NCI-H2171 (cell line): Measurements from ENCODE around the gene TMCC3.
"Not testable (repeated sequence)": the region's sequence is repeated elsewhere in the genome, so short reads cannot be mapped to it uniquely, and the experiment has no call there.

ENCODE experiments used
- DNase-seq: peaks from one replicate; lab custom pipeline; 2025; lab: John Stamatoyannopoulos, UW

TMCC3 gene

DNA sequence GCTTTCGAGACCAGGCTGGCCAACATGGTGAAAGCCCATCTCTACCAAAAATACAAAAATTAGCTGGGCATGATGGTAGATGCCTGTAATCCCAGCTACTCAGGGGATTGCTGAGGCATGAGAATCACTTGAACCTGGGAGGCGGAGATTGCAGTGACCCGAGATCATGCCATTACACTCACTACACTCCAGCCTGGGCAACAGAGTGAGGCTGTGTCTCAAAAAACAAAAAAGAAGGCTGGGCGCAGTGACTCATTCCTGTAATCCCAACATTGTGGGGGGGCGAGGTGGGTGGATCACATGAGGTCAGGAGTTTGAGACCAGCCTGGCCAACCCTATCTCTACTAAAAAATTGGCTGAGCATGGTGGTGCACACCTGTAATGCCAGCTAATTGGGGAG is 49.0 kb downstream of the TMCC3 start:
- not testable (repeated sequence) for DNase-seq

- no peak for DNase-seq
Observed at GRCh38 chr12:94599189-94599588, 51.2 kb downstream of the TMCC3 start.

DNA sequence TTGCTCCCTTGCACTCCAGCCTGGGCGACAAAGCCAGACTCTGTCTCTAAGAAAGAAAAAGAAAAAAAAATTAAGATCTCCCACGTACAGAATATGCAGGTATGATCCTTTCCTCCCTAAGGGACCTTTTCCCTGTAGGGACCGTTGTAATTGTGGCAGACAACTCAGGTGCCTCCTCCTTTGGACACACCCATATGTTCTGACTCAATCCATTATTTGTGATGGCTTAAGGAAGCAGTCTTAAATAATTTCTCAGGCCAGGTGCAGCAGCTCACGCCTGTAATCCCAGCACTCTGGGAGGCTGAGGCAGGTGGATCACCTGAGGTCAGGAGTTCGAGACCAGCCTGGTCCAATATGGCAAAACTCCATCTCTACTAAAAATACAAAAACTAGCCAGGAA is 53.1 kb downstream of the TMCC3 start:
- DNase-seq: no peak

- no peak for DNase-seq
Observed at GRCh38 chr12:94596596-94596995, 53.8 kb downstream of the TMCC3 start.

DNA sequence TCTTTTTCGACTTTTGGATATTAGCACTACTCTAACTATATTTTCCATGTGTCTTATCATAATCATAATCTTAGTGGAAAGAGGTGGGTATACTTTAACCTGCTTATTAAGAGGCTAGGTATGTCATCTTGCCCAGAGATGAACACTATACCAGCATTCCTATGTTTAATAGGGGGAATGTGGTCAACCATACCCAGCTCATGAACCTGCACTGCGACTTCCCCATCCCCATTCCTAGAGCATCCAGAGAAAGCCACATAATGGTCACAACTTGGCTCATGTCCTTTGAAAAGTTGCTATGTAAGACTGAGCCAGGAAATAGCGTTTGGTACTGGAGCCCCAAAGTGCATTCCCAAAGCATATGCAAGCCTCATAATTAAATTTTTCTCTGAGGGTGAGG is 55.2 kb downstream of the TMCC3 start:
- DNase-seq: no peak

DNA sequence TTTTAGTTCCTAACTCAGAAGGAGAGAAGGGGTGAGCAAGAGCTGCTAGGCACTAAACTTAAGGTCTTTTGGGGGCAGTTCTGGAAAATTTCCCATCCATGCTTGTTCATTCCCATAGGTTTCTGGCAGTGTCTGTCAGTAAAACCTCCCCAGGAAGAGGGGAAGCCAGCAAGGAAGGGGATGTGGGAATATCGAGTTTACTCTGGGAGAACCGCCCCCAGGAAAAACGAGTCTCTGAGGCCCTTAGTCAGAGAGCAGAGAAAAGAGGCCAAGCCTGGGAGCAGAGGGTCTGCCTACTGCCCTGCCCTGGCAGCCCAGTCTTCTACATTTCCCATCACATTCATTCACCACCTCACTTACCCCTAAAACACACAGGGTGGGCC is 55.9 kb downstream of the TMCC3 start:
- DNase-seq: no peak

DNA sequence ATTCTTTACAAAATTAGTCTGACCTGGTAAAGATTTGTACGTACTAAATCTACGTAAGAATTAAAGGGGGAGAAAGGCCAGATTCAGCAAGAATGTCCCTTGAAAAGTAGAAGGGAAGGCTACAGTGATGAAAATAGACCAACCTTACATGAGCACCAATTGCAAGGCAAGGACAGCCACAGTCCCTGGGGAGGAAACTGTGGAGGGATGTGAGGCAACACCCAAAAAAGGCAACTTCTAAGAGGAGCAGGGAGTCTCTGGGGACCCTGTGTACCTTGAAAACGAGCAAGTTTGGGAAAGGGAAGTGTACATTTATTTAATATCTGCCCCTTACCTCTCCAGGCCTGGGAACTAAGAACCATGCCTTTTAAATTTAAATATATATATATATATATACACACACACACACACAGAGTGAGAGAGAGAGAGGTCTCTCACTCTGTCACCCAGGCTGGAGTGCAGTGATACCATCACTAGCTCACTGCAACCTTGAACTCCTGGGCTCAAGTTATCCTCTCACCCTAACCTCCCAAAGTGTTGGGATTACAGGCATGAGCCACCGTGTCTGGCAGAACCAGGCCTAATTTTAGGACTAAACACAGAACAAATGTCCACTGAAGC is 56.4 kb downstream of the TMCC3 start:
- DNase-seq: no peak

DNA sequence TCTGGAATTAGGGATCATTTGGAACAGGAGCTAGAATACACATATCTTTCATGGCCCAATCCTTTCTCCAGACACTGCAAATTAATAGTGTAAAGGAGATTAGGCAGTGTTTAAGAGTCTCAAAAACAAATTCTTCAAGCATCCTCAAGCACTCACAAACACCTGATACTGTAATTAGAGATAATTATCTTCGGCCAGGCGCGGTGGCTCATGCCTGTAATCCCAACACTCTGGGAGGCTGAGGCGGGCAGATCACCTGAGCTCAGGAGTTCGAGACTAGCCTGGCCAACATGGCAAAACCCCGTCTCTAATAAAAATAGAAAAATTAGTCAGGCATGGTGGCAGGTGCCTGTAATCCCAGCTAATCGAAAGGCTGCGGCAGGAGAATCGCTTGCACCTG is 57.6 kb downstream of the TMCC3 start:
- DNase-seq: not testable (repeated sequence)

GRCh38 chr12:94592080-94592479 is 58.3 kb downstream of the TMCC3 start:
- DNase-seq: no peak

GRCh38 chr12:94590428-94590827 is 59.9 kb downstream of the TMCC3 start:
- DNase-seq: no peak

DNA sequence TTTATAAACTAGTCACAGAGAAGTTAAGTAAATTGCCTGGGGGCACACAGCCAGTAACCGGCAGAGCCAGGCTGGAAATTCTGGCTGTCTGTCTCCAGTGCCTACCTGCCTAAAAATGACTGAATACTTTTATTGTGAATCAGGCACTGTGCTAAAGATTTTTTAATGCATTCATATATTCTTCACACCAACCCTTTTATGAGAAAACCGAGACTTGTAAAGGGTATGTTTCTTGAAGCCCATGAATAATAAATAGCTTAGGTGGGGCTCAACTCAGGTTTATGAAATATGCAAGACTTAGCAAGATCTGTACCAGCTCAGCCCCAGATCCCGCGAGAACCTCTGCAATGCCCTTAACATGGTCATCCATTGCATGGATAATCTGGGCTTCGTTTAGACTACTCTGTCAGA is 60.8 kb downstream of the TMCC3 start:
- no peak for DNase-seq

DNA sequence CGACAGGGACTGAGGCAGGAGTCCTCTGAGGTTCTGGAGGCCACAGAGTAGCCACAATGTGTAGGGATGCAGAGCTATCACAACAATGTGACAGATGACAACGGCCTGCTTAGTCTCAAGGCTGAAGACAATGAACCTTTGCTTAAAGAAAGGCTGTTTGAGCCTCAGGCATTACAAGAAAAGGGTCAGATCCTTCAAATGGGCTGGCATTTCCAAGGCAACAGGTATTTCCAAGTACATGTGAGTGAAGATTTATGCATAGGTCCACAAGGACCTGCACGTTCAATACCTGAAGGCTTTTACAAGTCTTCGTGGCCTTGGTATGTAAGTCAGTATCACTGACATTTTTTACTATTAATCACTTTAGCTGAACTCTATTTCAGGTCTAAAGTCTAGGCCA is 62.0 kb downstream of the TMCC3 start:
- no peak for DNase-seq

- no peak for DNase-seq
Observed at GRCh38 chr12:94587266-94588241, 62.8 kb downstream of the TMCC3 start.

DNA sequence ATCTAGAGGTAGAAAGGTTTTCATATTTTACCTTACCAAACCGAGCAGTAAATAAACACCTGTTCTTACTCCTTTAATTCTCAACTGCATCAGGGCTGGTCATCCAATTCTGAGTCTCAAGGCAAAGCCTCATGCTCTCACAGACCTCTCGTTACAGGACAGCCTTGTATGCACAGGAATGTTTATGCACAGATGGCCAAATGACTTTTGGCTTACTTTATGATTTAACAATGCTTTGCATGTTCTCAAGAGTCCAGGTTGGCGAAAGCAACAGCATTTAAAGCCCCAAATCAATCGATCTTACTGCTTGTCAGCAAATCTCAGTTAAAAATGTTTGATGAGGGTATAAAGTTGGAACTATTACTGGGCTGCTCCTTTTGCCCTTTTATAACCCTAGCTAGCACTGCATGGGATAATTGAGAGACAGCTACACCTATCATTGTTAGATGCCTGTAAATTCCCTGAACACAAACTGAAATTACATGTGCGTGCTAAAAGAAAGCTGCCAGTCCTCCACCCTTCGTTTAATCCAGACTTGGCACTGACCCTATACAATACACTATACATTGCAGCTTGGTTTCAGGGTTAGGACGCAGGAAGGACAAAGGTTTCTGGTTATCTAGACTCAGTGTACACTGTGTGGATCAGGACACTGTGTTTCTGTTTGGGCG is 63.6 kb downstream of the TMCC3 start:
- no peak for DNase-seq

DNA sequence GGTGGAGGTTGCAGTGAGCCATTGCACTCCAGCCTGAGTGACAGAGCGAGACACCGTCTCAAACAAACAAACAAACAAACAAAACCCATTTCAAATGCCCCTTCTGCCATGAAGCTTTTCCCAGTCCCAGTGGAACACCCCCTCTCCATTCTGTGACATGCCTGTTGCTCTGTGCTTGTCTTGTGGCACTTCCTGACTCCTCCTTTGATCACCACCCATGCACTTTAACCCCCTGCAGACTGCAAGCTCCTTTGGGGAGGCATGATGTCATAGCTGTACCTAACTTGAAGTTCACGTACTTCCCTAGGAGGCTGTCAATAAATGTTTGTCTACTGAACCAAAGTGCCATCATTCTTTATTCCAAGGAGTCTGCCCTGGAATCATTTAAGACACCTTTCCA is 64.7 kb downstream of the TMCC3 start:
- no peak for DNase-seq

- no peak for DNase-seq
Observed at GRCh38 chr12:94584377-94584776, 66.0 kb downstream of the TMCC3 start.

DNA sequence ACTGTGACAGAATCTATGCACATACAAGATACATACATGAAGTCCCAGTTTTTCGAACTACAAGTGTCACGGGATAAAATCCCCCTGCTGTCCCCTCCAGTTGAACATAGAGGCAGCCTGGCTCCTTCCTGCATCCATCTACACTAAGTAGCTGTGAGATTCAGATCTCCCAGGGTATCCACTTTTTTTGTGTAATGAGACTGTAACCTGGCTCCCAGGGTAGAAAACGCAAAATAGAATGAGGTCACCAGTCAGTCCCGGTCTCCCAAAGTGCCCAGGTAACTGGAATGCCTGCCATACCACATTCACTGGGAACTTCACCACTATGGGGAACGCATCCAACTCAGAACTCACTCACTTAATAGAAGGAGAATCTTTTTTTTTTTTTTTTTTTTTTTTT is 67.8 kb downstream of the TMCC3 start:
- no peak for DNase-seq

DNA sequence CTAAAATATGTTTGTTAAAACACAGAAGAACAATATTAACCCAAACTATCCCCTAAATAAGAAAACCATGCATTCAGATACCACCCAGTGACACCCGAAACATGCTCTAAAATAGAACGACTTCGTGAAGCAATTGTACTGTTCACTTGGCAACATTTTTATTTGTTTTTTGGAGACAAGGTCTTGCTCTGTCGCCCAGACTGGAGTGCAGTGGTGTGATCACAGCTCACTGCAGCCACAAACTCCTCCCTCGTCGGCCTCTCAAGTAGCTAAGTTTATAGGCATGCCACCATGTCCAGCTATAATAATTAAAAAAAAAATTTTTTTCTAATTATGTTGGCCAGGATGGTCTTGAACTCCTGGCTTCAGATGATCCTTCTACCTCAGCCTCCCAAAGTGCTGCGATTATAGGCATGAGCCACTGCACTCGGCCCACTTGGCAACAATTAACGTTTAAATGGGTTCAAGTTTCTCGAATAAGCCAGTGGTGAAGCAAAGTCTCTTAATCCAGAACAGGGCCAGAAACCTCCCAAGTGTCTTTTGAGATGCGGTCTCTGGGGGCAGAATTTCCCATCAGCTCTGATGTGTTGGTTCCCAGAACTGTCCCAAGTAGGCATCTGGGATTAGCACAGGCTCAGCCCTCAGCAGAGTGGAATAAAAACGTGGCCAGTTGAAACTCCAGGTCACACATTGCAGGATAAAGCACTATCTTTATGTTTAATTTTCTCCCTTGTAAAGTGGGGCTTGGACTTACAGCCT is 74.5 kb downstream of the TMCC3 start:
- DNase-seq: no peak

DNA sequence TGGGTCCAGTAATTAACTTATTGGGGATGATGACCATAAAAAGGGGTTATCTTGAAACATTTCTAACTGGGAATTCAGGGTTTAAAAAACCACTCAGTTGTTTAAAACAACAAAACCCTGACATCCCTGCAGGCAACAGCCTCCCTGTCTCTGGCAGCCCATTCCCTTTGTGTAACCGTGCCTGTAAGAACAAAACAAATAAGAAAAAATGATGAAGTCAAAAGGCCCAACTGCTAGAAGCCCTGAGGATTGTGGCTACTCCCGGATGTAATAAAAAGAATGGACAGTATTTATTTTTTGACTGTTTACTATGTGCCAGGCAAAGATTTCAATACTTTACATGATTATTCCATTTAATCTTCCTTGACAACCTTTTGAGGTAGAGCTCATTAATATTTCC is 75.3 kb downstream of the TMCC3 start:
- DNase-seq: no peak

DNA sequence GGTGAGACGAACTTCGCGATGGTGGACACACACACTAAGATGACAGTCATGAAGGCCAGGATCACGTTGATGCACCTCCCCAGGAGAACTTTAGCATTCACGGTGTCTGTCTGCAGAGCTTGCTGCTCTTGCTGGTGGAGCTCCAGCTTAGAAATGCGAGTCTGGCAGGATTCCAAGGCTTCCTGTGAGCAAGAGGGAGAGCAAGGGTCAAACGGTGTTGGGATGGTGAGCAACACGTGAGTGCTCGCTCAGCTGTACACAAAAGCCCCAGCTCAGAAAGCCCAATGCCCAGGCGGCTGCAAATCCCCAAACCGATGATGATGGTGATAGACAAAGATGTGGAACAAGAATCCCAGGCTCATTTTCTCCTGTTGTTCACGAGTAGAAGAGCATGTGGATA is 78.8 kb downstream of the TMCC3 start:
- DNase-seq: no peak

- DNase-seq: no peak
Observed at GRCh38 chr12:94570161-94570560, 80.2 kb downstream of the TMCC3 start.

- no peak for DNase-seq
Observed at GRCh38 chr12:94567761-94568160, 82.6 kb downstream of the TMCC3 start.
